Loucy (cell line): ENCODE measurements around the gene TLX2.

Experiments
- CTCF ChIP-seq: fragments of 200-600 bp; sonication (generic); conservative IDR thresholded peaks from 2 replicates; pipeline ENCODE4 v1.5.1; 2014; ENCODE audit warnings: mild to moderate bottlenecking, antibody characterized with exemption, low read length
- EZH2phosphoT487 ChIP-seq: fragments of 200-600 bp; IDR thresholded peaks from 2 replicates; pipeline ENCODE4 v1.6.1; 2018; ENCODE audit warnings: antibody characterized with exemption, mild to moderate bottlenecking, moderate library complexity, borderline replicate concordance

- TF ChIP-seq CTCF (no peak), EZH2phosphoT487 (no peak)
These were observed 37.3 kb downstream of the TLX2 start for GRCh38 chr2:74551530-74551929.
